B cell (primary cell): ENCODE results near the gene TAX1BP1.

ENCODE experiments used
- EZH2 ChIP-seq: IDR thresholded peaks from 2 replicates; pipeline ENCODE4 v1.6.1; 2012; ENCODE audit warnings: borderline replicate concordance, low read depth, mild to moderate bottlenecking, moderate library complexity, low read length; ENCODE audit not compliant: insufficient read depth, poor library complexity, severe bottlenecking
- TF ChIP-seq, protein P1 (sequence below): fragments of 200-600 bp; IDR thresholded peaks from one replicate; pipeline ENCODE4 v1.8.0; 2022; ENCODE audit warnings: antibody characterized with exemption, mild to moderate bottlenecking

DNA sequence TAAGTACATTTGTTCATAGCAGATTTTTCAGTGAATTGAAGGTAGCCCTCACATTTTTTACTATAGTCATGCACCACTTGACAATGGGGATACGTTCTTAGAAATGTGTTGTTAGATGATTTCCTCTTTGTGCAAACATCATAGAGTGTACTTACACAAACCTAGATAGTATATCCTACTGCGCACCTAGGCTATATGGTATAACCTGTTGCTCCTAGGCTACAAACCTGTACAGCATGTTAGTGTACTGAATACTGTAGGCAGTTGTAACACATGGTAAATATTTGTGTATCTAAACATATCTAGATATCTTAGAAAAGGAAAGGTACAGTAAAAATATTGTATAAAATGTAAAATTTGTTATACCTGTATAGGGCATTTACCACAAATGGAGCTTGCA is 41.2 kb downstream of the TAX1BP1 start:
- TF ChIP-seq, protein P1, sequence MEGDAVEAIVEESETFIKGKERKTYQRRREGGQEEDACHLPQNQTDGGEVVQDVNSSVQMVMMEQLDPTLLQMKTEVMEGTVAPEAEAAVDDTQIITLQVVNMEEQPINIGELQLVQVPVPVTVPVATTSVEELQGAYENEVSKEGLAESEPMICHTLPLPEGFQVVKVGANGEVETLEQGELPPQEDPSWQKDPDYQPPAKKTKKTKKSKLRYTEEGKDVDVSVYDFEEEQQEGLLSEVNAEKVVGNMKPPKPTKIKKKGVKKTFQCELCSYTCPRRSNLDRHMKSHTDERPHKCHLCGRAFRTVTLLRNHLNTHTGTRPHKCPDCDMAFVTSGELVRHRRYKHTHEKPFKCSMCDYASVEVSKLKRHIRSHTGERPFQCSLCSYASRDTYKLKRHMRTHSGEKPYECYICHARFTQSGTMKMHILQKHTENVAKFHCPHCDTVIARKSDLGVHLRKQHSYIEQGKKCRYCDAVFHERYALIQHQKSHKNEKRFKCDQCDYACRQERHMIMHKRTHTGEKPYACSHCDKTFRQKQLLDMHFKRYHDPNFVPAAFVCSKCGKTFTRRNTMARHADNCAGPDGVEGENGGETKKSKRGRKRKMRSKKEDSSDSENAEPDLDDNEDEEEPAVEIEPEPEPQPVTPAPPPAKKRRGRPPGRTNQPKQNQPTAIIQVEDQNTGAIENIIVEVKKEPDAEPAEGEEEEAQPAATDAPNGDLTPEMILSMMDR: no peak
- TF ChIP-seq EZH2: no peak
